GF-D8 (cell line): ENCODE data around the gene CAMK2G.
"Not testable (repeated sequence)": the region's sequence is repeated elsewhere in the genome, so short reads cannot be mapped to it uniquely, and the experiment has no call there.

Experiments used
- DNase-seq: peaks from one replicate; lab custom pipeline; 2025; lab: John Stamatoyannopoulos, UW

Gene CAMK2G

GRCh38 chr10:73839276-73839966 lies 34.9 kb downstream of the CAMK2G start:
- DNase-seq: no peak

- DNase-seq: no peak
Observed at GRCh38 chr10:73838827-73839226, 35.5 kb downstream of the CAMK2G start.

- no peak for DNase-seq
Observed at GRCh38 chr10:73838008-73838567, 36.3 kb downstream of the CAMK2G start.

GRCh38 chr10:73837072-73837471 lies 37.3 kb downstream of the CAMK2G start:
- DNase-seq: no peak

DNA sequence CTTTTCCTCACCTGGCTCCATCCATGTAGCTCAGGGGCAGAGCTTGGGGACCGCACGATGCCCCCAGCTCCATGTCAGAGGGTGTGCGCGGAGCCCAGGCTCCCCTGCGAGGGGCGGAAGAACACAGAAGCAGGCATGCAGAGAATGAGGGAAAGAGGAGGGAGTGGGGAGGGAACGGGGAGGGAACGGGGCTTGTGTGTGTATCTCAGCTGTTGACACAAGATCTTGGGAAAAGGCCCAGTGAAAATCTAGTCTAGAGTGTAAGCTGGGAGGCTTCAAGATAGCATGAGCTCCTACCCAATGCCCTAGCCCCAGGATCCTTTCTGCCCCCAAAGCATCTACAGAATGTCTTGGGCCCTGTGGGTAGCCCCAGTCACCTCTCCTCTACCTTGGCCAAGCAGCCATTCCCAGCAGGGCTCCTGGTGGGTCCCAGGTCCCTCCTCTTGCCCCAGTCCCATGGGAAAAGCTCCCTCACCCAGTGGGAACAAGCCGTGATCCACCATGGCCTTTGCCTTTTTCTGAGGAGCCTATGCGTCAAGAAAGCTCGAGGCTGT lies 37.9 kb downstream of the CAMK2G start:
- no peak for DNase-seq

DNA sequence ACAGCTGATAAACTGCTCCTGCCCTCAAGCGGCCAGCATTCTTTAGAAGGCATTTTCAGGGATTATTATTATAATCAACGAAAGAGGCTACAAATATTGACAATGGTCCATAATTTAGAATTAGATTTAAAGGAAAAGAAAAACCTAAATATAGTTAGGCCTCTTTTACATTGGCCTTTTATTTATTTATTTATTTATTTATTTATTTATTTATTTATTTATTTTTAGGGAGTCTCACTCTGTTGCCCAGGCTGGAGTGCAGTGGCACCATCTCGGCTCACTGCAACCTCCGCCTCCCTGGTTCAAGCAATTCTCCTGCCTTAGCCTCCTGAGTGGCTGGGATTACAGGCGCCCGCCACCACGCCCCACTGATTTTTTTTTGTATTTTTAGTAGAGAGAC lies 45.3 kb downstream of the CAMK2G start:
- not testable (repeated sequence) for DNase-seq

DNA sequence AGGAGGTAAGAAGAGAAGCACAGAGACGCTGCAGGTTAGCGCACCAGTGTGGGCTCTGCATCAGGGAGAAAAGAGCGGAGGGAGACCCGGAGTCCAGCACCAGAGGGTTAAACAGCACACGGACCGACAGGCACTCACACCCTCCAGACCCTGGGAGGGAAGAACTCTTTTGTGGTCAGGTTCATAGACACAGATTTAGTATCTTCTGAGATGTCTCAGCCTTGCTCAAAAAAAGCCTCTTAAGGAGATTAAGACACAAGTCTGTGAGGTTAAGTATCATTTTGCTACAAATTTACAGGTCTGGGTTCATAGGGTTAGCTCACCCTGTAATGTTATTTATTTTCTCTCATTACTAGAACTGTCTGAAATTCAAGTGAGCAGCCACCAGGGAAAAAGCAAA lies 46.2 kb downstream of the CAMK2G start:
- no peak for DNase-seq

- DNase-seq: no peak
Observed at GRCh38 chr10:73827346-73828089, 46.8 kb downstream of the CAMK2G start.

GRCh38 chr10:73824146-73824725 lies 50.1 kb downstream of the CAMK2G start:
- DNase-seq: no peak

DNA sequence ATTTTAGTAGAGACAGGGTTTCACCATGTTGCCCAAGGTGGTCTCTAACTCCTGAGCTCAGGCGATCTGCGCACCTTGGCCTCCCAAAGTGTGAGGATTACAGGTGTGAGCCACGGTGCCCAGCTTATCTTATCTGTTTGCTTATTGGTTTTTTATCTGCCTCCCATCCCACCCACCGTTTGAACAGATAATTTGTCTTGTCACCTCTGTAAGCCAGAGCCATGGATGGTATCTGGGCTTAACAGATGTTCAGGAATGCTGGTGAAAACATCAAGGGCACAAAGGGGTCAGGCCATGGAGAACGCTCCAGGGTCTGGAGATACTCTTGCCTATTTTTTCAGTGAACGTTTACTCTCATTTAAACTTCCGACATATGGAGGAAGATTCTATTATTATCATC lies 51.0 kb downstream of the CAMK2G start:
- no peak for DNase-seq

DNA sequence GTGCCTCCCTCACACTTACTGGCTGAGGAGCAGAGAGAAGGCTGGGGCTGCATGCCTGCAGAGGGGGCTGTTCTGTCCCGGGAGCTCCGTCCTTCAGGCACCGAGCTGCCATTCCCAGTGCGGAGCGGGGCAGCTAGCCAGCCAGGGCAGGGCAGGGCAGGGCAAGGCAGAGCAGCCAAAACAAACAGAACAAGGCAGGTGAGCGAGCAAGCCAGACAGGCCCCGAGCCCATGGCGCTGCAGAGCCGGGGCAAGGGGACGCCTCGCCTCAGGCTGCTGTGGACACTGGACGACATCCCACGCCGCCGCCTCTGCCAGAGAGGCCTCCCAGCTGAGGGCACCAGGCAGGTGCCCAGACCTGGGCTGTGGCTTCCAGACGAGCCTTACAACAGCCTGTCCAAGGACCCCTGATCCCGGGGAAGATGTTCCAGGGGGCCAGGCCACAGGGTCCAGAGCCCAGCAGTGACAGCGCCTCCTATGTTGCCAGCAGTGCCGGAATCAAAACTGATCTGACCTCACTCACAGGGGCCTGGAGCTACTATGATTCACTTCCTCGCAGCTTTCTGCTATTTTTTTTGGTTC lies 54.8 kb downstream of the CAMK2G start:
- no peak for DNase-seq

DNA sequence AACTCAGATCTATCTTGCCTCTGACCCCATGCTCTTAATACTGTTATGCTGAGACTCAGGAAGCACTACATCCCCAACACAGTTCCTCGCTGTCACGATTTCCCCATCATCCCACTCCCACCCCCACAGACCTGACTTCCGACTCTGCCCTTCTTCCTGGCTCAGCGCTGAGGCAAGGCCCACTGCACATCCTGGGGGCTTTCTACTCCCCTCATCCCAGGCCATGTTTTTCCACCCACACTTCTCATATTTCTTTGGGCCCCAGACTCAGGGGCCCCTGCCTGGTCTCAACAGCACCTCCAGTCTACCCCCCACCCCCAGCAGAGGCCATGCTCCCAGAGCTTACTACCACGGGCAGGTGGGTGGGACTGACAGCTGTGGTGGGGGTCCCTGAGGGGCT lies 55.3 kb downstream of the CAMK2G start:
- DNase-seq: no peak

GRCh38 chr10:73818402-73818801 lies 56.0 kb downstream of the CAMK2G start:
- DNase-seq: no peak

DNA sequence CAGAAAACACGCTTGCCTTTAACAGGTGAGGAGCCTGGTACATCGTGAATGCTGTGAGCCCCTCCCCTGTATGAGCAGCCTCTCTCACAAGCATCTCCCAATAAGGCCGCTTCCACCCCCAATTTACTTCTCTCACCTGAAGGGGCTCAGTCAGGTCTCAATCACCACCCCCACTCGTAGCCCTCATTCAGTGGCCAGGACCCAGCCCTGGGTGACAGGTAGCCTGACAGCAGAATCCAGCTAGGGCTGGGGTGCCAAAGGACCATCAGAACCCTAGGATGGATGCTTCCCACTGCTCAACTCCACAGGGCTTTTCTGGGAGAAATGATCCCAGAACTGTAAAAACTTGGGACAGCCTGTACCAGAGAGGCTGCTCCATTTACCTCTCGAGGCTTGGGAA lies 56.5 kb downstream of the CAMK2G start:
- no peak for DNase-seq

- no peak for DNase-seq
Observed at GRCh38 chr10:73816917-73817729, 57.2 kb downstream of the CAMK2G start.

GRCh38 chr10:73815719-73816030 lies 58.7 kb downstream of the CAMK2G start:
- DNase-seq: no peak

DNA sequence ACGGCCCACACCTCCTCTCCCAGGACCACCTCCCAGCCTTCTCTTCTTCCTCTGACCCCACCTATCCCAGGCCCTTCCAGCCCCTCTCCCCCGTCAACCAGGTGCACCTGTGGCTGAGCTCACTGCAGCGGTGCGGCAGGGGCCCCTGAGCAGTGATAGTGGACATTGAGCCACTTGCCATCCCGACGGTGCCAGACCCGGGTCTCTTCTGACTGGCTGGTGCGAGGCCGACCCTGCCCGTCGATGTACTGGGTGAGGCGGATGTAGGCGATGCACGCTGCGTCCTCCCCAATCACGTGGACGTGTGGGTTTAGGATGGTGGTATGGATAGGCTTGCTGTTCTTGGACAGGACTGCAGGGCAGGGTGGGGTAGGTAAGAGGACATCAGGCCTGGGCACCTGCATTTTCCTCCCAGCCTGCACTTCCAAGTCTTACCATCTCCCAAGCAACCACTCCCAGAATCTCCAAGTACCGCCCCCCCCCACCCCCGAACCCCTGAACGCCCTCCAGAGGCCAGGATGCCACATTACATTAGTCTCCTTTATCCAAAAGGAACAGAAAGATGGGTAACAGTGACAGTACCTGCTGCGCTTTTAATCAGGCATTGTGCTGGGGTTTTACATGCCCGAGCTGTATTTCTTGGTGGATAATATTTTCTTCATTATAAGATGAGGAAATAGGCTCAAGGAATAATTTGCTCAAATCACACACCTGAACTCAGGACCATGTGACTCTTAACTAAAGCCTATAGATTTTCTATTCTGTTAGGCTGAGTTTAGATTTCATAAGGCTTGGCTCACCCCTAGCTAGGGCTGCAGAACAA lies 59.2 kb downstream of the CAMK2G start:
- no peak for DNase-seq

DNA sequence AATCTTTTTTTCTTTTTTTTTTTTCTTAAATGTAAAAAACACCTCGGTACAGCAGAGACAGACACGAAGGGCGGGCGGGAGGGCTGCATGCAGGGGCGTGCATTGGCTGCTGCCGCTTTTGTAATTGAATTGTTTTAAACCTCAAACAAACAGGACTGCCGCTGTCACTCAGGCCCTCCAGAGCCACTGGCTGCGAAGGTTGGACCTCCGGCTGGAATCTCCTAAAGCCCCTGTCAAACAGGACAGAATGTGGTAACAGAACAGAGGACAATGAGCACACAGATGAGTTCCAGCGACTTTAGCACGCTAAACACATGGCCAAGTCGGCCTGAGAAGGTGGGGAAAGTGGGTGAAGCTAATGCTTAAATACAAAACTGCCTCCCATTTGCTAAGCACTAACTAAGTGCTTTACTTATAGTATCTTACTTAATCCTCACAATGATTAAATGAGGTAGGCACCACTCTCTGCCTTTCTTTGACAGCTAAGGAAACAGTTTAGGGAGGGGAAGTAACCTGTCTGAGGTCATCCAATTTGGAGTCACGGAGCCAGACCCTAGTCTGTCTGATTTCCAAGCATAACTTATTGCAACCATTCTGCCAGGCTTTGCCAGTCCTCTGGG lies 60.0 kb downstream of the CAMK2G start:
- no peak for DNase-seq

- DNase-seq: no peak
Observed at GRCh38 chr10:73813333-73813732, 61.0 kb downstream of the CAMK2G start.

DNA sequence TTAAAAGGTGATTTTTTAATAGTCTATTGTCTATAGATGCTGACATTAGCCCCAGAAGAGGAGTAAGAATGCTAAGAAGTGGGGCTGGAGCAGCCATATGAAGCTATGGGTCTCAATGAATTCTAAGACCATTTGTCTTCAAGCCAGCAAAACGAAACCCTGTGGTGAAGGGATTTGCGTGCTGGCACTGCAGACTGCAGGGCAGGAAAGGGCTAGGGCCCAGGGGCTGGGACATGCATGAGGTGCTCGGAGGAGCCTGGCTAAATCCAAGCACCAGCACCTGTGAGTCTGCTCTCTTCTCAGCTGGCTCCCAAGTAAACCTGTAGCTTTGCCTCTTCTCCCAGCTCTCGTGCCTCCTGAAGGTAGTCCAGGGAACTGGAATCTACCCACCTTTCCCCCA lies 61.7 kb downstream of the CAMK2G start:
- DNase-seq: no peak
